Right lobe of liver (tissue), 6 donors: ENCODE measurements around the gene SEMA4D. TPM values are rescaled to one million over a fixed set of nuclear protein-coding genes. Genes with fewer than 3 reads are reported as not detected.
A peak's percentile ranks its signal among the peaks of the same experiment; 100 is the strongest.

Source experiments
- ATAC-seq, 4 donors: fragments of 200-7000 bp; cut with Tn5 transposase; one replicate each; pipeline ENCODE4 v1.9.1; 2020; ENCODE audit warnings: mild to moderate bottlenecking in 4 of 4, moderate library complexity in 4 of 4
- DNase-seq, 3 donors: peaks; one replicate each; pipeline ENCODE4 v3.0.0-alpha.2; 2020
- H3K27ac ChIP-seq, 3 donors: fragments of 200-600 bp; one replicate each; pipeline ENCODE4 v1.8.0; 2022
- H3K27me3 ChIP-seq, 2 donors: fragments of 200-600 bp; one replicate each; pipeline ENCODE4 v1.8.0; 2022
- H3K36me3 ChIP-seq, 4 donors: fragments of 200-600 bp; sonication (generic) in 1 of 4; one replicate each; pipeline versions ENCODE4 v1.5.1 to v1.8.0; 2017 to 2022; ENCODE audit warnings: control low read depth in 1 of 4
- H3K4me1 ChIP-seq, 4 donors: fragments of 200-600 bp; sonication (generic) in 1 of 4; one replicate each; pipeline versions ENCODE4 v1.5.1 to v1.8.0; 2017 to 2022; ENCODE audit warnings: control low read depth in 1 of 4
- H3K4me3 ChIP-seq, 3 donors: fragments of 200-600 bp; one replicate each; pipeline ENCODE4 v1.8.0; 2022
- H3K9me3 ChIP-seq, 4 donors: fragments of 200-600 bp; sonication (generic) in 1 of 4; one replicate each; pipeline versions ENCODE4 v1.5.1 to v1.8.0; 2017 to 2022; ENCODE audit warnings: control low read depth in 1 of 4
- CTCF ChIP-seq, 4 donors: fragments of 200-600 bp in 3 of 4; fragments of 450-650 bp in 1 of 4; IDR thresholded peaks; one replicate each; pipeline versions ENCODE4 v1.5.1 to v1.8.0; 2016 to 2022; ENCODE audit warnings: antibody characterized with exemption in 4 of 4, mild to moderate bottlenecking in 2 of 4
- POLR2A ChIP-seq: fragments of 450-650 bp; IDR thresholded peaks from one replicate; pipeline ENCODE4 v1.6.1; 2017; ENCODE audit warnings: antibody characterized with exemption, mild to moderate bottlenecking
- WGBS: methylation state at CpG from one replicate; pipeline ENCODE4 v1.1.6; 2018; ENCODE audit warnings: low coverage, low lambda C conversion rate; ENCODE audit not compliant: insufficient coverage; ENCODE audit errors: missing lambda C conversion rate; 5-methylcytosine and 5-hydroxymethylcytosine counted together
- intact Hi-C, 2 donors: fragments of 100-400 bp; cut with DNase I; formaldehyde crosslinking; loops; one replicate each; pipeline versions ENCODE4 v1.11.2 to v1.14.1; 2022
- total RNA-seq, 6 experiments: library from RNA; depleted of rRNA in 2 of 6; stranded (reverse); fragments of >200 nt in 2 of 6; fragmentation: NEBNext Ultra II Directional in 3 of 6; extraction: Animal tissue kit (Norgen Biotek cat#: 25700) in 3 of 6; gene quantifications; one replicate each; pipeline versions ENCODE4 v1.1.0 to v1.2.4, GENCODE V29; 2016 to 2023
- donor health status: DM: no; HTN: yes; CAD: no.
- donor health status: DM: no; HTN: no; CAD: no.
- donor health status: DM: no; HTN: no; CAD: no.
- donor health status: DM: no; HTN: yes; CAD: no.
- donor health status: DM: no; HTN: yes; CAD: no.

SEMA4D gene
- total RNA-seq, 6 experiments from 2014 or later, result 2.0 to 7.5 (median 3.5) TPM

- intact Hi-C loops, result no loop called here
Observed at GRCh38 chr9:89388868-89389177, 109.1 kb downstream of the SEMA4D start.

GRCh38 chr9:89388084-89388867, 109.6 kb downstream of the SEMA4D start:
- 14% methylated on average over 3 of the region's 19 CpGs for WGBS
- H3K36me3 ChIP-seq, result no peaks in the 10 kb centered on the region
- ATAC-seq (peak; percentile 67 to 77 (median 70)), DNase-seq (peak; percentile 70 to 82 (median 79))
- H3K27me3 ChIP-seq, result no peaks in the 10 kb centered on the region
- no peak for TF ChIP-seq CTCF (IDR thresholded peaks at IDR 0.05)
- no peak for TF ChIP-seq POLR2A
- peak overlapping the region; percentile 63 to 85 (median 70) for H3K27ac ChIP-seq
- peaks cover 0 to 40% (median 16%) of the 10 kb centered on the region in 4 donors for H3K4me1 ChIP-seq
- H3K4me3 ChIP-seq, result no peak overlapping the region
- no peaks in the 10 kb centered on the region for H3K9me3 ChIP-seq
- intact Hi-C loops, result no loop called here

More at GRCh38 chr9:89388868-89389177, 109.1 kb downstream of the SEMA4D start:
- 100% methylated on average over 2 of the region's 12 CpGs for WGBS
- TF ChIP-seq CTCF (IDR thresholded peaks at IDR 0.05), result no peak
- TF ChIP-seq POLR2A, result no peak
- Histone ChIP-seq H3K36me3 (no peaks in the 10 kb centered on the region), H3K4me1 (peaks cover 0 to 40% (median 16%) of the 10 kb centered on the region in 4 donors), H3K27ac (peak overlapping the region in 2 of 3 donors; percentile 70 to 85), H3K27me3 (no peaks in the 10 kb centered on the region), H3K4me3 (no peak overlapping the region), H3K9me3 (no peaks in the 10 kb centered on the region)
- DNase-seq, result peak in 1 of 3 donors; percentile 48
- no peak for ATAC-seq

GRCh38 chr9:89387197-89387849, 110.6 kb downstream of the SEMA4D start:
- ATAC-seq (no peak), DNase-seq (no peak)
- peaks cover 0 to 40% (median 16%) of the 10 kb centered on the region in 4 donors for H3K4me1 ChIP-seq
- H3K36me3 ChIP-seq, result no peaks in the 10 kb centered on the region
- no peak for TF ChIP-seq CTCF (IDR thresholded peaks at IDR 0.05)
- no peak for TF ChIP-seq POLR2A
- H3K27me3 ChIP-seq, result no peaks in the 10 kb centered on the region
- intact Hi-C loops, result no loop called here
- peak overlapping the region; percentile 63 to 85 (median 70) for H3K27ac ChIP-seq
- H3K9me3 ChIP-seq, result no peaks in the 10 kb centered on the region
- WGBS, result 41% methylated on average over 4 of the region's 20 CpGs
- H3K4me3 ChIP-seq, result no peak overlapping the region

- DNase-seq (peak; percentile 88 to 95 (median 94)), ATAC-seq (peak; percentile 82 to 89 (median 83))
- no peaks in the 10 kb centered on the region for H3K9me3 ChIP-seq
Observed at GRCh38 chr9:89386797-89387196, 111.1 kb downstream of the SEMA4D start.

More at GRCh38 chr9:89386797-89387196, 111.1 kb downstream of the SEMA4D start:
- H3K4me1 ChIP-seq, result peaks cover 0 to 40% (median 16%) of the 10 kb centered on the region in 4 donors
- no peaks in the 10 kb centered on the region for H3K36me3 ChIP-seq
- H3K4me3 ChIP-seq, result no peak overlapping the region
- intact Hi-C loops, result no loop called here
- H3K27ac ChIP-seq, result peak overlapping the region; percentile 63 to 85 (median 70)
- TF ChIP-seq CTCF (IDR thresholded peaks at IDR 0.05) (no peak), POLR2A (no peak)
- 25% methylated on average over 7 of the region's 11 CpGs for WGBS
- no peaks in the 10 kb centered on the region for H3K27me3 ChIP-seq
